ENCODE results near the gene CD59. TPM values are rescaled to one million over a fixed set of nuclear protein-coding genes. Genes with fewer than 3 reads are reported as not detected.

Gene CD59
- 248 and 253 TPM in 2 replicates for polyA plus RNA-seq
- polyA minus RNA-seq: 95.0 and 134 TPM in 2 replicates

DNA sequence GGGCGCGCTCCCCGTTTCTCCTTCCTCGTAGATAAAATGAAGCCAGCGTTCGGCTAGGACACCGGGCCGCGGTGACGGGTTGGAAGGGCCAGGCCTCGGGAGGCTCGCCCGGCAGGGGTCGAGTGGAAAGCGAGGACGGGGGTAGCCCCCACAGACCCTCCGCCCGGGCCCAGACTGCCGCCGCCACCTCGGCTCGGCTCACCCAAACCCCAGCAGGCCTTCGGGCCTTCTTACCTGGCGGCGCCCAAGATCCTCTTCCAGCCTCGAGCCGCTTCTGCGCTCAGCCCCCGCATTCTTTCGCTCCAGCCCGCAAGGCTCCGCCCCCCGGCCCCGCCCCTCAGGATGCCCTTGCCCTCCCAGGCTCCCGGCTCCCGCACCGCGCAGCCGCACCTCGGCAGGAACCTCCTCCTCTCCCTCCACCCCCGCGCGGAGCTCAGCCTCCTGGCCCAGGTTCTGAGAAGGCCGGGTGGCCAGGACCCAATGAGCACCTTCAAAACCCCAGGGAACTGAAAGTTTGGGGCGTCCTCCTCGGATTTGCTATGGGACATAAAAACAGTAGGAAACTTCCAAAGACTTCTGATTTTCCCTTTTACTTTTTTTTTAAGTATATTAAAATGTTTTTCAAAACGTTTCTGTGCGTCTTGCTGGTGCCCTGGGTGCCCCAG lies at the start of gene CD59:
CD59 (minus strand) TSS at position 276 of the 665 bp plus-strand sequence. CDS start 13,978 bp downstream, outside the sequence.
- peak within 1 kb of the TSS; percentile 93 for H3K4me3 ChIP-seq (ENCODE audit: low read length)
- H3K36me3 ChIP-seq (ENCODE audit: insufficient read depth, low read length): no peaks in the 10 kb centered on the region
- no peaks in the 10 kb centered on the region for H3K27me3 ChIP-seq (ENCODE audit: insufficient read depth, low read depth, low read length)
- H3K9me3 ChIP-seq (ENCODE audit: low read length): no peaks in the 10 kb centered on the region
- H3K4me2 ChIP-seq (ENCODE audit: low read length): peak within 1 kb of the TSS; percentile 35
- peak within 1 kb of the TSS; percentile 81 for H3K27ac ChIP-seq (ENCODE audit: low read length)
- peak; percentile 94 for TF ChIP-seq POLR2AphosphoS5 (IDR thresholded peaks at IDR 0.05)
- TF ChIP-seq REST (IDR thresholded peaks at IDR 0.05; ENCODE audit: borderline replicate concordance): peak; percentile 82
- TF ChIP-seq EZH2 (IDR thresholded peaks at IDR 0.05; ENCODE audit: borderline replicate concordance, insufficient read depth, low read length, poor library complexity, severe bottlenecking): no peak
- peak; percentile 55 for TF ChIP-seq MXI1 (conservative IDR thresholded peaks at IDR 0.05; ENCODE audit: poor library complexity, severe bottlenecking)
- TF ChIP-seq TAF1 (IDR thresholded peaks at IDR 0.05; ENCODE audit: low read depth): peak; percentile 88
- H2AFZ ChIP-seq (ENCODE audit: low read depth, low read length): peak within 1 kb of the TSS; percentile 69
- H3K79me2 ChIP-seq (replicated peaks; ENCODE audit: insufficient read depth, low read length): peaks cover 34% of the 10 kb centered on the region
- H3F3A ChIP-seq (ENCODE audit: insufficient read depth, low read length, poor library complexity, severe bottlenecking): no peaks in the 10 kb centered on the region
- H4K20me1 ChIP-seq (ENCODE audit: insufficient read depth): no peaks in the 10 kb centered on the region
- peak within 1 kb of the TSS; percentile 95 for H3K9ac ChIP-seq (ENCODE audit: low read length)
- H3K9me2 ChIP-seq (ENCODE audit: insufficient read depth, low read length): no peaks in the 10 kb centered on the region

DNA sequence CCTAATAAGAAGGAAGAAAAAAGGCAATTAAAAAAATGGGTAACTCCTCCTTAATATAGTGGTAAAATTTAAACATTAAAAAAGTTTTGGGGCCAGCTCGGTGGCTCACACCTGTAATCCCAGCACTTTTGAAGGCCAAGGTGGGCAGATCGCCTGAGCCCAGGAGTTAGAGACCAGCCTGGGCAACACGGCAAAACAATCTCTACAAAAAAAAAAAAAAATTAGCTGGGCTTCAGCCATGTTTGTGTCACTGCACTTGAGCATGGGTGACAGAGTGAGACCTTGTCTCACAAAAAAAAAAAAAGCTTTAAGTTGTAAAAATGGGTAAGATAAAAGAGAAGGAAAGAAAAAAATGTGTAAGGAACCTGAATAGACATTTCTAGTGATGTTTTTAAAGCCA lies 49.4 kb upstream of the CD59 start:
- Histone ChIP-seq H3K36me3 (ENCODE audit: insufficient read depth, low read length) (no peaks in the 10 kb centered on the region), H3K27ac (ENCODE audit: low read length) (no peak overlapping the region), H3K79me2 (replicated peaks; ENCODE audit: insufficient read depth, low read length) (no peaks in the 10 kb centered on the region), H3K27me3 (ENCODE audit: insufficient read depth, low read depth, low read length) (no peaks in the 10 kb centered on the region), H3K9me2 (ENCODE audit: insufficient read depth, low read length) (no peaks in the 10 kb centered on the region), H3K4me2 (ENCODE audit: low read length) (no peak overlapping the region), H3K9ac (ENCODE audit: low read length) (no peak overlapping the region), H3K9me3 (ENCODE audit: low read length) (no peaks in the 10 kb centered on the region), H3K4me3 (ENCODE audit: low read length) (no peak overlapping the region), H3F3A (ENCODE audit: insufficient read depth, low read length, poor library complexity, severe bottlenecking) (no peaks in the 10 kb centered on the region), H2AFZ (ENCODE audit: low read depth, low read length) (no peak overlapping the region), H4K20me1 (ENCODE audit: insufficient read depth) (no peaks in the 10 kb centered on the region)
- TF ChIP-seq POLR2AphosphoS5 (IDR thresholded peaks at IDR 0.05) (no peak), MXI1 (conservative IDR thresholded peaks at IDR 0.05; ENCODE audit: poor library complexity, severe bottlenecking) (no peak), SMC3 (conservative IDR thresholded peaks at IDR 0.05; ENCODE audit: poor library complexity) (no peak), TAF1 (IDR thresholded peaks at IDR 0.05; ENCODE audit: low read depth) (no peak), EZH2 (IDR thresholded peaks at IDR 0.05; ENCODE audit: borderline replicate concordance, insufficient read depth, low read length, poor library complexity, severe bottlenecking) (no peak), CTCF (IDR thresholded peaks at IDR 0.05; ENCODE audit: poor library complexity, severe bottlenecking) (no peak), EP300 (conservative IDR thresholded peaks at IDR 0.05; ENCODE audit: poor library complexity, severe bottlenecking) (no peak), REST (IDR thresholded peaks at IDR 0.05; ENCODE audit: borderline replicate concordance) (no peak), RAD21 (conservative IDR thresholded peaks at IDR 0.05) (no peak)
